Measurements from ENCODE around the gene CLCN7.

DNA sequence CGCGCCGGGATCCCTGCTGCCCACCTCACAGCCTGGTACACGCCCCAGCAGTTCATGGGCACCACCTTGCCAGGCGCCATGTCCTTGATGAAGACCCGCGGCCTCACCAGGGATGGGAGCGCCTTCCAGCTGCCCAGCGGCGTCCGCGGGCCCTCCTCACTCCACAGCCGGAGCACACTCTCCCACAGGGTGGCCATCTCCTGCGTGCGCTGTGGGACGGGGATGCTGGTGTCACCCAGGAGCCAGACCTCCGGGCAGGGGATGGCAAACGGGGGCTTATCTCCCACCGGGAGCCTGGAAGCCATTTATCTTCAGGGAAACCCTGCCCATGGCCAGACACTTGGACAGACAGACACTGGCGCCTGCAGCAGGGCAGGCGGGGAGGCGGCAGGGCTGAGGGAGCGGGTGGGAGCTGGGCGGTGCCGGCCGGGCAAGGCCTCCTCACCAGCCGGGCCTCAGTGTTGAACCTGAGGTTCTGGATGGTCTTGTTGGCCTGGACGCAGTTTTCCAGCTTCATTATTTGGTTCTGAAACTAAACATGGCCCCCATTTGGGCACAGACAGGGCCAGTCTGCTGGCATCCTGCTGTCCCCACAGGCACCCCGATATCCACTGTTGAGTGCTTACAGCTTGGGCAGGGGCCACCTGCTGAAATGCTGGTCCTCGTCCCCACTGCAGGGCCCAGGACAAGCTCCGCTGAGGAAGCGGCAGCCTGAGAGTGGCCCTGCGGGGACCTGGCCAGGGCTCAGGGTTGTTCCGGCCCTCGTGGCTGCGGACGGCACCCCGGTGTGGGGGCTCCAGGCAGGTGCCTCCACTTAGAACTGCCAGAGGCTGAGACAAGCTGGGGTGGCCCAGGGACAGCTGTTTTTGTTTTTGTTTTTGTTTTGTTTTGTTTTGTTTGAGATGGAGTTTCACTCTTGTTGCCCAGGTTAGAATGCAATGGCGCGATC, 39.9 kb downstream of the CLCN7 start:
- TF ChIP-seq, protein P1, sequence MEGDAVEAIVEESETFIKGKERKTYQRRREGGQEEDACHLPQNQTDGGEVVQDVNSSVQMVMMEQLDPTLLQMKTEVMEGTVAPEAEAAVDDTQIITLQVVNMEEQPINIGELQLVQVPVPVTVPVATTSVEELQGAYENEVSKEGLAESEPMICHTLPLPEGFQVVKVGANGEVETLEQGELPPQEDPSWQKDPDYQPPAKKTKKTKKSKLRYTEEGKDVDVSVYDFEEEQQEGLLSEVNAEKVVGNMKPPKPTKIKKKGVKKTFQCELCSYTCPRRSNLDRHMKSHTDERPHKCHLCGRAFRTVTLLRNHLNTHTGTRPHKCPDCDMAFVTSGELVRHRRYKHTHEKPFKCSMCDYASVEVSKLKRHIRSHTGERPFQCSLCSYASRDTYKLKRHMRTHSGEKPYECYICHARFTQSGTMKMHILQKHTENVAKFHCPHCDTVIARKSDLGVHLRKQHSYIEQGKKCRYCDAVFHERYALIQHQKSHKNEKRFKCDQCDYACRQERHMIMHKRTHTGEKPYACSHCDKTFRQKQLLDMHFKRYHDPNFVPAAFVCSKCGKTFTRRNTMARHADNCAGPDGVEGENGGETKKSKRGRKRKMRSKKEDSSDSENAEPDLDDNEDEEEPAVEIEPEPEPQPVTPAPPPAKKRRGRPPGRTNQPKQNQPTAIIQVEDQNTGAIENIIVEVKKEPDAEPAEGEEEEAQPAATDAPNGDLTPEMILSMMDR (IDR thresholded peaks at IDR 0.05), result no peak
- no peak for TF ChIP-seq POLR2AphosphoS5 (IDR thresholded peaks at IDR 0.05)
